Mucosa of descending colon (tissue), 3 donors: ENCODE data around the gene THAP8. TPM values are rescaled to one million over a fixed set of nuclear protein-coding genes. Genes with fewer than 3 reads are reported as not detected.
A peak's percentile ranks its signal among the peaks of the same experiment; 100 is the strongest.

Experiments
- ATAC-seq: fragments of 200-7000 bp; cut with Tn5 transposase; one replicate; pipeline ENCODE4 v1.9.1; 2020; ENCODE audit warnings: mild to moderate bottlenecking, moderate library complexity
- DNase-seq, 3 donors: peaks; one replicate each; pipeline ENCODE4 v3.0.0-alpha.2; 2020
- H3K36me3 ChIP-seq: fragments of 200-600 bp; one replicate; pipeline ENCODE4 v1.8.0; 2021; ENCODE audit warnings: low read depth, mild to moderate bottlenecking
- H3K4me1 ChIP-seq: fragments of 200-600 bp; one replicate; pipeline ENCODE4 v1.8.0; 2021; ENCODE audit warnings: low read depth, mild to moderate bottlenecking
- H3K4me3 ChIP-seq: fragments of 200-600 bp; one replicate; pipeline ENCODE4 v1.8.0; 2021; ENCODE audit warnings: mild to moderate bottlenecking
- H3K9me3 ChIP-seq: fragments of 200-600 bp; one replicate; pipeline ENCODE4 v1.8.0; 2021; ENCODE audit warnings: mild to moderate bottlenecking
- intact Hi-C, 2 donors: fragments of 100-400 bp; cut with DNase I in 1 of 2; cut with micrococcal nuclease in 1 of 2; formaldehyde crosslinking; loops; one replicate each; pipeline versions ENCODE4 v1.11.0 to v1.11.1; 2022; cut with DNase I, micrococcal nuclease
- total RNA-seq, 3 donors: library from RNA; stranded (reverse); fragmentation: NEBNext Ultra II Directional in 2 of 3; extraction: Animal tissue kit (Norgen Biotek cat#: 25700) in 2 of 3; gene quantifications; one replicate each; pipeline versions ENCODE4 v1.2.1 to v1.2.4, GENCODE V29; 2021 to 2023
- TF ChIP-seq, protein P1 (sequence below): fragments of 200-600 bp; IDR thresholded peaks from one replicate; pipeline ENCODE4 v1.8.0; 2022; ENCODE audit warnings: antibody characterized with exemption, mild to moderate bottlenecking
- donor health status: DM: no; HTN: no; CAD: no; lungs with moderate emphysema.
- donor health status: DM: no; HTN: no; CAD: no.
- donor health status: DM: no; HTN: yes; CAD: no.

Gene THAP8
- total RNA-seq, 3 donors from 2014 or later: 3.7 to 10.1 (median 4.4) TPM

DNA sequence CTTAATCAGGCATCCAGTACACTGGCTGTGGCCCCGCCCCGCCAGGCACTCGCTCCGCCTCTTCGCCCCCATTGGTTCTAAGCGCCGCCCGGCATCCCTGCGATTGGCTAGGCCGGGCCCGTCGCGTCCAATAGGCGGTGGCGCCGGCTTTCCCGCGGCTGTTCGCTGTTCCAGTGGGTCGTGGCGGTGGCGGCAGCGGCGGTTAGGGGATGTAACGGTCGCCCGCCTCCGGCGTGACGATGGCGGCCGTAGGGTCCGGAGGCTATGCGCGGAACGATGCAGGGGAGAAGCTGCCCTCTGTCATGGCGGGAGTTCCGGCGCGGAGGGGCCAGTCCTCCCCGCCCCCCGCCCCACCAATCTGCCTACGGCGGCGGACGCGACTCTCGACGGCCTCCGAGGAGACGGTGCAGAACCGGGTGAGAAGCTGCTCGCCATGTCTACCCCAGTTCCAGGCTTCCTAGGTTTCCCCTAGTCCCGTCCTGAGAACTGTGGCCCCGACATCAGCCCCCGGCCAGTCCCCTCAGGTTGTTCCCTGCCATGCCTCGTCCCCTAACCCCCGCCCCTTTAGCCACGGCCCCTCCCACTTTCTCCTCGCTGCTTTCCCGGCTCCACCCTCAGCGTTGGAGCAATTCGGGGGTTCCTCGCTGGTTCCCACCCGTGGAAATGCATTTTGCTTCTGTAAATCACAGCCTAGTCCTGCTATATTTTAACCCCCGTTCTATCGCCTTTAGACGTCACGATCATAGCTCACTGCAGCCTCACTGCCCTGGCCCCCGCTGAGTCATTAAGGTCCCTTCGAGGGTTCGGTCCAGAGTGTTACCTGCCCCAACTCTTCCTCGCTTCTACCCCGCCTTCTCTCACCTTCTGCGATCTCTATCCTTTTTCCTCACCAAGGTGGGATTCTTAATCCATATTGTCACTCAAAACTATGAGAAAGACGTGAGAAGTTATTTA is 925 bp upstream of the THAP8 start, which contains the start of gene WDR62:
Gene WDR62 (plus strand): TSS at position 165 of the 954 bp plus-strand sequence. CDS start 75 bp downstream, at position 240.
- peaks cover 8% of the 10 kb centered on the region for H3K4me1 ChIP-seq
- intact Hi-C loops: no loop called here
- DNase-seq (peak; percentile 95 to 96 (median 96)), ATAC-seq (peak; percentile 87)
- H3K9me3 ChIP-seq: no peaks in the 10 kb centered on the region
- TF ChIP-seq, protein P1, sequence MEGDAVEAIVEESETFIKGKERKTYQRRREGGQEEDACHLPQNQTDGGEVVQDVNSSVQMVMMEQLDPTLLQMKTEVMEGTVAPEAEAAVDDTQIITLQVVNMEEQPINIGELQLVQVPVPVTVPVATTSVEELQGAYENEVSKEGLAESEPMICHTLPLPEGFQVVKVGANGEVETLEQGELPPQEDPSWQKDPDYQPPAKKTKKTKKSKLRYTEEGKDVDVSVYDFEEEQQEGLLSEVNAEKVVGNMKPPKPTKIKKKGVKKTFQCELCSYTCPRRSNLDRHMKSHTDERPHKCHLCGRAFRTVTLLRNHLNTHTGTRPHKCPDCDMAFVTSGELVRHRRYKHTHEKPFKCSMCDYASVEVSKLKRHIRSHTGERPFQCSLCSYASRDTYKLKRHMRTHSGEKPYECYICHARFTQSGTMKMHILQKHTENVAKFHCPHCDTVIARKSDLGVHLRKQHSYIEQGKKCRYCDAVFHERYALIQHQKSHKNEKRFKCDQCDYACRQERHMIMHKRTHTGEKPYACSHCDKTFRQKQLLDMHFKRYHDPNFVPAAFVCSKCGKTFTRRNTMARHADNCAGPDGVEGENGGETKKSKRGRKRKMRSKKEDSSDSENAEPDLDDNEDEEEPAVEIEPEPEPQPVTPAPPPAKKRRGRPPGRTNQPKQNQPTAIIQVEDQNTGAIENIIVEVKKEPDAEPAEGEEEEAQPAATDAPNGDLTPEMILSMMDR: no peak
- H3K36me3 ChIP-seq: no peaks in the 10 kb centered on the region
- peak within 1 kb of the TSS; percentile 17 for H3K4me3 ChIP-seq

DNA sequence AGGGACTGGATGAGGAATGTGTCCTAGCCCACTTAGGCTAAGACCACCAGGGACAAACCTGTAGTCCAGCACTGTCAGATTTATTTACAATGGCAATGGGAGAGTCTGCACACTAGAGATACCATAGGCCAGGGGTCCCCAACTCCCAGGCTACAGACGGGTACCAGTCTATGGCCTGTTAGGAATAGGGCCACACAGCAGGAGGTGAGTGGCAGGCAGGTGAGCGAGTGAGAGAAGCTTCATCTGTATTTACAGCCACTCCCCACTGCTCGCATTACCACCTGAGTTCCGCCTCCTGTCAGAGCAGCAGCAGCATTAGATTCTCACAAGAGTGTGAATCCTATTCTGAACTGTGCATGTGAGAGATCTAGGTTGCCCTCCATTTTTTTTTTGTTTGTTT is 2.4 kb downstream of the THAP8 start:
- Histone ChIP-seq H3K9me3 (no peaks in the 10 kb centered on the region), H3K4me1 (peaks cover 8% of the 10 kb centered on the region), H3K36me3 (no peaks in the 10 kb centered on the region), H3K4me3 (no peak overlapping the region)
- TF ChIP-seq, protein P1: no peak
- ATAC-seq: no peak
- intact Hi-C loops: no loop called here
- DNase-seq: no peak

- Histone ChIP-seq H3K36me3 (no peaks in the 10 kb centered on the region), H3K4me1 (peaks cover 8% of the 10 kb centered on the region), H3K4me3 (no peak overlapping the region), H3K9me3 (no peaks in the 10 kb centered on the region)
- intact Hi-C loops: no loop called here
- ATAC-seq: no peak
- TF ChIP-seq, protein P1: no peak
- DNase-seq: no peak
These were observed 2.8 kb downstream of the THAP8 start for GRCh38 chr19:36051236-36051635.

- ATAC-seq: no peak
These were observed 4.9 kb downstream of the THAP8 start for GRCh38 chr19:36049080-36049698.

DNA sequence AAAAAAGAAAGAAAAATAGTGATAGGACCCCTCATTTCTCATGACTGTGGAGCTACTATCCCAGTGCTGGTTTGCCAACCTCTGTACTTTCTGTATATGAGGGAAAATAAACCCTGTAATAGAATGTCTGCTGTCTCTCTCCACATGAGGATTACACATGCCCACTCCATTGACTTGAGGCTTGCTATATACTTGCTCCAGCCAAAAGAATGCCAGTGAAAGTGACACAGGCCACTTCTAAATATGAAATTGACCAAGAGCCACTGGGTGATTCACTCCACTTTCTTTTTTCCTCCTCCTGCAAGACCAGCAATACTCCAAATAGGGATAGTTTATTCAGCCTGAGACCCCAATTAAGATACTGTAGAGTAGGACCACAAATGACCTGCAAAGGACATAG is 6.2 kb downstream of the THAP8 start:
- Histone ChIP-seq H3K9me3 (no peaks in the 10 kb centered on the region), H3K36me3 (no peaks in the 10 kb centered on the region), H3K4me1 (no peaks in the 10 kb centered on the region), H3K4me3 (no peak overlapping the region)
- DNase-seq (no peak), ATAC-seq (no peak)
- TF ChIP-seq, protein P1: no peak
- intact Hi-C loops: no loop called here

More at GRCh38 chr19:36049080-36049698, 4.9 kb downstream of the THAP8 start:
- intact Hi-C loops: no loop called here
- no peaks in the 10 kb centered on the region for H3K9me3 ChIP-seq
- H3K4me1 ChIP-seq: peaks cover 4% of the 10 kb centered on the region
- H3K36me3 ChIP-seq: no peaks in the 10 kb centered on the region
- no peak overlapping the region for H3K4me3 ChIP-seq
- TF ChIP-seq, protein P1: no peak
- no peak for DNase-seq
